A673 (cell line): Measurements from ENCODE around the gene RAMP1.

Experiments used
- CTCF ChIP-seq: fragments of 300-800, 200-600 bp; sonication (generic); conservative IDR thresholded peaks from 2 replicates; pipeline ENCODE4 v1.5.1; 2017; ENCODE audit warnings: low read depth, mild to moderate bottlenecking, antibody characterized with exemption, low read length, moderate library complexity, mixed read lengths
- EZH2 ChIP-seq: fragments of 200-600 bp; sonication (generic); IDR thresholded peaks from 2 replicates; pipeline ENCODE4 v1.6.1; 2017; ENCODE audit warnings: borderline replicate concordance, low read depth, mild to moderate bottlenecking, mixed read lengths, antibody characterized with exemption, low read length; ENCODE audit not compliant: poor library complexity, severe bottlenecking

GRCh38 chr2:237956402-237956736 lies 96.9 kb downstream of the RAMP1 start:
- TF ChIP-seq CTCF, result no peak
- no peak for TF ChIP-seq EZH2
